ENCODE data around the gene ADIRF.
"Not testable (repeated sequence)": the region's sequence is repeated elsewhere in the genome, so short reads cannot be mapped to it uniquely, and the experiment has no call there.

The ADIRF gene

DNA sequence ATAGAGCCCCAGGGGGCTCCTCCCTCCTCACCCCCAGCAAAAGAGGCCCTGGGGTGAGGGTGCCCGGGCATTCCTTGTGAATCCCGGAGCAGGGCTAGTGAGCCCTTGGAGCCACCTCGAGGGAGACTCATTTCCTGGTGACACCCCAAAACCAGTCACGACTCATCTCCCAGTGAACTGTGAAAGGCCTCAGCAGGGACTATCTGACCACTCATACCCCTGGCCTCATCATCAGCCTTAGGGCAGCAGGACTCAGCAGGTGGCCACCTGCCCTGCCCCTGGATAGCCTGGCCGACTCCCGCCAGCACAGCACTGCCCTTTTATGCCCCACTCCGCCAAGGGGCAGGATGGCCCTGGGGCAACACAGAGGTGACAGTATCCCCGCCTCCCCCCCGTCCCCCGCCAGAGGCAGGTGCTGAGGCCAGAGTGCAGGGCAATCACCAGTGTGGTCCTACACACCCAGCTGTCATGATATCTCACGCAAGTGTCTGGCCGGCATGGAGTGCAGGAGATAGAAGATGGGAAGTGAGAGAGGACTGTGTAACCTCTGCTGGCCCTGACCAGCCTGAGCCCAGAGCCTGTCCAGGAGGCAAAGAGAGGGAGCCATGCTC, 6.7 kb upstream of the ADIRF start:
- no peak for DNase-seq

DNA sequence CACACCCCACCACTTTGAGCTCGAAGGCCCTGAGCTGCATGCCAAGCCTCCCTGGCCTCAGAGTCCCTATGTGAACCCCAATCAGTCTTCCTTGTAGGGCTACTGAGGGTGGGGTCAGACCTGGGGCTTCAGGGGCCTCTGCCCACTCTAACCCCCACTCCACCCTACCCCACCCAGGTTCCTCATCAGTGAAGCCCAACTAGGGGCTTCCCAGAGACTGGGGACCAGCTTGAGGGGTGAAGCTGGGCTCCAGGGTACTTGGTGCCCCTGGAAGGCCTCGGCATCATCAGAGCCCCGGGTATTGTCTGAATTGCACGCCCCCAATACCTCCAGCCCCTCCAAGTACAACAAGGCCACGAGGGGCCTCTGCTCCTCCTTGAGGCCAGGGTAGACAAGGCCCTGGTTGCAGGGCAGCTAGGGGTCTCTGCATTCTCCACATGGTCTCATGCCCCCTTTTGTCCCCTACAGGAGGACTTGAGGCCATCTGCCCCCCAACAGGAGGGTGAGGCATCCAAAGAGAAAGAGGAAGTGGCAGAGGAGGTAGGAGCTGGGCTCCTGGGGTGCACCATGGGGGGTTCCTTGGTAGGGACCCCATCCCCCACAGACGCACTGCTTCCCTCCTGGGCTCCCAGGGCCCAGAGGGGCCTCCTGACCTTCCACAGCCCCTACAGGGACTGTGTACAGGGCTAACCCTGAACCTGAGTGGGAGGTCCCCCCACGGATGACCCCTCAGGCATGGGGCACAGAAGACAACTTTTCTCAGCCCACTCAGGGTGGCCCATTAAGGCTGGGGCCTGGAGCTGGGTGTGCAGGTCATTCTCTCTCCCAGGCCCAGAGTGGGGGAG, 5.9 kb upstream of the ADIRF start:
- no peak for DNase-seq

DNA sequence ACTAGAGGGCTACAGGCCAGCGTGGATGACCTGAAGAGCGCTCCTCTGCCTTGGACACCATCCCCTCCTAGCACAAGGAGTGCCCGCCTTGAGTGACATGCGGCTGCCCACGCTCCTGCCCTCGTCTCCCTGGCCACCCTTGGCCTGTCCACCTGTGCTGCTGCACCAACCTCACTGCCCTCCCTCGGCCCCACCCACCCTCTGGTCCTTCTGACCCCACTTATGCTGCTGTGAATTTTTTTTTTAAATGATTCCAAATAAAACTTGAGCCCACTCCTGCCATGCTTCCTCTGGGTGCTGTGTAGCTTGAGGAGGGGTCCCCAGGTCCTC, 5.3 kb upstream of the ADIRF start:
- no peak for DNase-seq

DNA sequence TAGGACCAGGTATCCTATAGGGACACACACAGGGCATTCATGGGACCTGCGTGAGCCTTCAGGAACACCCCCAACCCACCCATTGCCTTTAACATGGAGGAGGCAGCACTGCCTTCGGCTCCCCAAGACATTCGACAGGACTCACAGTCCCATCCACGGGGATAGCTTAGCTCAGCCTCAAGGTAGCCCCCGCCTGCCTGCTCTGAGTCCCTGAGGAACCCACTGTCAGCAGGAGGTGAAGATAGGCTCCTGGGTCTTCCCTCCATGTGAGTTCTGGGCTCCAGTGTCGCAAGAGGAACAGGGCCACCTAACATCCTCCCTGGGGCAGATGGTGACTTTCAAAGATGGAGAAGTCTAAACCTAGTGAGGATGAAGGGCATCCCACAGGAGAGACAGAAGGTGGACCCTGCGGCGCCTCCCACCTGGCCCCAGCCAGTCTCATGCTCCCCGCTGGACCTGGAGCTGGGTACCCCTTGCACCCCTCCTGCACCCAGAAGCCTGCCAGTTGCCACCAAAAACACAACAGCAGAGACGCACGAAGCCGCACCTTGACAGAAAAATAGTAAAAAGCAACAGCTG, 4.9 kb upstream of the ADIRF start:
- no peak for DNase-seq

DNA sequence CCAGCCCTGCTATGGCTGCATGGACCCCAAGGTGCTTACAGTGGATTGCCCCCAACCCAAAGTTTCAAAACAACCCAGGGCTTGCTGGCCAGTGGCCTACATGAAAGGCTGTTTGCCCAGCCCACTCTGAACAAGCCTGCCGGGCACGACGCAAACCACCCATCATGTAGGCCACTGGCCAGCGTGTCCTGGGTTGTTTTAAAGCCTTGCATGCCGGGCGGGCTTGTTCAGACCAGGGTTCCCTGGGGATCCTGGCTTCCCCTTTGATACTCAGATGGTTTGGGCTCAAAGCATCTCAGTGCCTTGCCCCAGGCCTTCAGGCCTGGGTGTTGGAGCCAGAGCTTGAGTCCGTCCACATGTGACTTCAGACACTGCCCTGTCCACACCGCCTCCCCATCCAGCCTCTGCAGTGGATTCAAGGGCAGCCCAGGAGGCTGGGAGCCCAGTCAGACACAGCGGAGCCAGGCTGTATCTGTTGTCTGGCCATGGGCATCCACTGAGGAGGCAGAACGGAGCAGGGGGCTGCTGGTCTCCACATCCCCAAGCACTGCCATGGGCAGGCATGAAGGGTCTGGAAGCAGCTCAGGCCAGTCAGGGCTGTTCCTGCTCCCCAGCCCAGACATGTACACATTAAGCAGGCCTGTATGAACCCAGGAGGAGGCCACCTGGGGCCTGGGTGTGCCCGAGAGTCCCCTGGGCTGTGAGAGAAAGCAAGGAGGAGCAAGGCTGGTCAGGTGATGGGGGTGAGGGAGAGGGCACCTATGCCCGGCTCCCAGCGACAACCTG, 4.0 kb upstream of the ADIRF start:
- no peak for DNase-seq

DNA sequence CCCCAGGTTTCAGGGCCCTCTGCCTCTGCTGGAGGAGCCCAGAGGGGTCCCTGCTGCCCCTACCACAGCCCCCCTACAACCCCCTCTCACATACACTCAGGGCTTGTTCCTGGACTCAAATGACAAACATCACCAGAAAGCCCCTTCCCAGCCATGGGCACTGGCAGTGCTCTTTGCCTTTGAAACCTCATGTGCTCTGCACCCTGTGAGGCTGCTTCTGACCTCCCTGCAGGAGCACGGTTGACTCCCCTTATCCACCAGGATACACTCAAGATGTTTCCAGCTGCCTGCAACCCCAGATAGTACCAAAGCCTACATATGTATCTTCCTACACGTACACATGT, 3.5 kb upstream of the ADIRF start:
- no peak for DNase-seq

DNA sequence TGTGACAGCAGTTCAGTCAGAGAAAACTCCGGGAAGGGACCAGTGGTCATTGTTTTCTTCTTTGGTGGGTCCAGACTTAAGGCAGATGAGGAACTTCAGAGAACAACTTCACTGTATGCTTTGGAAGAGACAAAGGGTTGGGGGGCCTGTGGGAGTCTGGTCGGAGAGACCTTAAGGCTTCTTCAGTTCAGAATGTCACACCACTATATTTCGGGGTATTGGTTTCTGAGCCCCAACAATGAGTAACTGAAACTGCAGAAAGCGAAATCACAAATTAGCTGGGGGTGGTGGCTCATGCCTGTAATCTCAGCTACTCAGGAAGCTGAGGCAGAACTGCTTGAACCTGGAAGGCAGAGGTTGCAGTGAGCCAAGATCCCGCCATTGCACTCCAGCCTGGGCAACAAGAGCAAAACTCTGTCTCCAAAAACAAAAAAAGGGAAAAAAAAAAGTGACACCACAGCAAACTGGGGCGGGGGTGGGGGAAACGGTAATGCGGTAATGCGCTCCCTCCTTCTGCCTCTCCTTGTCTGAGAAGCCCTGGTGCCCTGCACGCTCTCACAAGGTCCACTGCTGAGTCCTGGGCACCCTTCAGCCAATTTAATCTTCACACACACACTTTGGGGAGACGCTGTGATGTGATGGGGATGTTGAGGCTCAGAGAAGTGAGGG, 2.2 kb upstream of the ADIRF start:
- no peak for DNase-seq

DNA sequence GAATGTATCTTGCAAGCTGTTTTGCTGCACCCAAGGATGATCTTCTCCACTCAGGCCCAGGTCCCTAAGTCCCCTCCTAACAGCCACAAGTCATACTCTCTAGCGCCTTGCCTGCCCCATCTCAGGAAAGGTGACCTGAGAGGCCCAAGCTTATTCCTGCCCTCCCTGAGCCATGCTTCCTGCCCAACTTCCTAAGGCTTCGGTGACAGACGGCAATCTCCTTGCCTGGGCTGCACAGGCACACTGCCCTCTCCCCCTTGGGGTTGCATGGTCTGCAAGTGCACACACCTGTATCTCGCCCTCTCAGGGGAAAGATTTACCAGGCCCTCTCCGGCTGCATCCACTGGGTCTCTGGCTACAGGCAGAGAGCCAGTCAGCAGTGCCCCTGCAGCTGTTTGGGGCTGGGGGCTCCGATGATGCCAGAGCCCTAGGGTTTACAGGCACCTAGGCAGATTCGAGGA, 771 bp upstream of the ADIRF start:
- no peak for DNase-seq

DNA sequence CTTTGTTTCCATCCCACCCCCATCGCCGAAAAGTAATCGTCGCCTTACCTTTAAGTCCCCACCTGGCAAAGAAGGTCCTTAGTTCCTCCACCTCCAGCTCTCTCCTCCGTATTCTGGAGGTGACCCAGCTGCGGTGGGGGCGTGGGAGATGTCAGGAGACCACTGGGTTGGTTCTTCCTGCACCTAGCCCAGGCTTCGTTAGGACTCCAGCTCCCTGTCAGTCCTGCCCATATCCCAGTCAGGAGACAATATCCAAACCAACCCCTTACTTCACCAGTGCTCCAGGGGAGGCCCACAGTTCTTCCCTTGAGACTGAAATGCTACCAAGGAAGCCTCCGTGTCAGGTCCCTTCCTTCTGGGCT, 693 bp downstream of the ADIRF start:
- DNase-seq, result no peak

DNA sequence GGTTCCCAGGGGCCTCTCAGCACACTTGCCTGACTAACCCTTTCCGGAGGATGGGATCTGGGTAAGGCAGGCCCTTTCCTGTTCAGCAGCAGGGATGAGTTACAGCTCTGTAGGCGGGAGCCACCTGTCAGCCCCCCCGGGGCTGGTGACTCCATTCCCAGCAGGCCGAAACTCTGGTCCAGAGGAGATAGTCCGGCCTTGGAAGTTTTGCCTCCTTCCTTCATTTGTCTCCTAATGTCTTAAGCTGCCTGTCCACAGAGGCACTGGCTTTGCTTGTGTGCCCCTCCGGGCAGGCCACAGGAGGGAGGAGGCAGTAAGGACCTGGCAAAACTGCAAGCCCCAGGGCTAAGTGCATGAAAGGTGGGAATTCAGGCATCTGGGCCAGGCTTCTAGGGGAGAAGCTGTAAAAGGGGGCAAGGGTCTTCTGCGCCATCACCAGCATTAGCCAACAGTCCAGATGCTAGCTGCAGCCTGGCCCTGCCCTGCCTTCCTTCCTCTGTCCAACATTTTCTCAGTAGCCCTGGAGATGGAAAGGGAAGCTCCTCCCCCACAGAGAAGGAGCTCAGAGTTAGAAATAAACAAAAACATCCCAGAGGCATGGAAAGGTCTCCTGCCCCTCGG, 1.2 kb downstream of the ADIRF start:
- DNase-seq, result no peak

DNA sequence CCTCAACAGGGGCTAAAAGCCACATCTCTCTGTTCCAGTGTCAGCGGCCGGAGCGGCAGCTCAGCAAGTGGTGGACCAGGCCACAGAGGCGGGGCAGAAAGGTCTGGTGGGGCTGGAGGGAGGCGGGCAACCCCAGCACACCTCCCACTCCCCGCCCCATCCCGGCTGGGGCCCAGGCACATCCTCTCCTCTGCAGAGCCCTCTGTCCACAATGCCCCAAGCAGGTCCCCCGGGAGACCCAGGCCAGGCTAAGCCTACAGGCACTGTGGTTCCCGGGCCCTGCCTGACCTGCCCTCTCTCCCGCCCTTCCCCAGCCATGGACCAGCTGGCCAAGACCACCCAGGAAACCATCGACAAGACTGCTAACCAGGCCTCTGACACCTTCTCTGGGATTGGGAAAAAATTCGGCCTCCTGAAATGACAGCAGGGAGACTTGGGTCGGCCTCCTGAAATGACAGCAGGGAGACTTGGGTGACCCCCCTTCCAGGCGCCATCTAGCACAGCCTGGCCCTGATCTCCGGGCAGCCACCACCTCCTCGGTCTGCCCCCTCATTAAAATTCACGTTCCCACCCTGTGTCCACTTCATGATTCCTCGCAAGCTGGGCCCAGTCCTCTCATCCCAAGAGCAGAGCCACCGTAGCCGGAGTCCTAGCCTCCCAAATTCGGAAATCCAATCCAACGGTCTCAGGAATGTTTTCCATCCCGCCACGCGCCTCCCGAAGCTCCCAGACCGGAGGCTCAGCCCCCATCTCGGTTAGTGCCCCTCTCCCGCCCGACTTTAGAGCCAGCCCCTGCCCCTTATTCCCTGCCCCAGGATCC, 2.1 kb downstream of the ADIRF start:
- DNase-seq, result no peak

DNA sequence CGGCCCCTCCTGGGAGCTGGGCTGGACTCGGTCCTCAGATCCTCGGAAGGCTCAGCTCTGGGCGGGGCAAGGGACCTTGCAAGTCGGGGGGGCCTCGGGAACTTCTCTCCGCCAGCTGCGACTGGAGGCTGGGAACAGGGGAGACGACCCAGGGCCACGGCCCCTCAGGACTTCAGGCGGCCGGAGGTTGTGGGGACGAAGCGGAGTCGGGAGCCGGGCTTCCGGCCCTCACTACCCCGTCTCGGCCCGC, 2.6 kb downstream of the ADIRF start:
- no peak for DNase-seq

DNA sequence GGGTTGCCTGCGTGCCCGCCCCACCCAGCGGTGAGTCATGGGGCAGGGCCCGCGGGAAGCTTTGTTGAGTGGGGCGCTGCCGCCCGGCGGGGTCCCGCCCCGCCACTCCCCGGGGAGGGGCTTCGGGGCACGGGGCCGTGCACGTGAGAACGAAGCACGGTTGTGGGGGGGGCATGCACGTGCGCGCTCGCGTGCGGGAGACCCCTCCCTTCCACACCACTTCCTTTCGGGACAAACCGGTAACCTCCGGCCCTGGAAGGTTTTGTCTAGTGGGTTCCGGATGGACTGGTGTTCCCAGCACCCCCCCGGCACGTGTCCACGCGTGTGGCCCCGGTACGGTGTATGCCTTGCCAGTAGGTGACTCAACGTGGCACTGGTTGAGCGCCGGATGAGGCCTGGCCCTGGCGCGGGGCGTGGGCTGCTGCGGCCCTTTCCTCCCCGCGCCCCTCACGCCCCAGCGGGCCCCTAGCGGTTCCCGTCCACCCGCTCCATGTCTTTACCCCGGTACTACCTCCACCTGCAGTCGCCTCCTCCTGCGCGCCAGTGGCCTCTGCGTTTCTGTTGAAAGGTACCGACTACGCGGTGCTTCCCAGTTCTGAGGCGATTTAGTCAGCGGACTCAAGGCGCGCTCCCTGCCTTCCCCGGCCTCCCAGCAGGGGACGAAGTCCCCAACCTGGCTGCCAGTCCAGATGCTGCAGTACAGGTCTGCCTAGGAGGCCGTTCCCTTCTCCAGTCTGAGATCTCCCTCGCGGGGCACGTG, 3.1 kb downstream of the ADIRF start:
- peak; percentile 65 for DNase-seq

DNA sequence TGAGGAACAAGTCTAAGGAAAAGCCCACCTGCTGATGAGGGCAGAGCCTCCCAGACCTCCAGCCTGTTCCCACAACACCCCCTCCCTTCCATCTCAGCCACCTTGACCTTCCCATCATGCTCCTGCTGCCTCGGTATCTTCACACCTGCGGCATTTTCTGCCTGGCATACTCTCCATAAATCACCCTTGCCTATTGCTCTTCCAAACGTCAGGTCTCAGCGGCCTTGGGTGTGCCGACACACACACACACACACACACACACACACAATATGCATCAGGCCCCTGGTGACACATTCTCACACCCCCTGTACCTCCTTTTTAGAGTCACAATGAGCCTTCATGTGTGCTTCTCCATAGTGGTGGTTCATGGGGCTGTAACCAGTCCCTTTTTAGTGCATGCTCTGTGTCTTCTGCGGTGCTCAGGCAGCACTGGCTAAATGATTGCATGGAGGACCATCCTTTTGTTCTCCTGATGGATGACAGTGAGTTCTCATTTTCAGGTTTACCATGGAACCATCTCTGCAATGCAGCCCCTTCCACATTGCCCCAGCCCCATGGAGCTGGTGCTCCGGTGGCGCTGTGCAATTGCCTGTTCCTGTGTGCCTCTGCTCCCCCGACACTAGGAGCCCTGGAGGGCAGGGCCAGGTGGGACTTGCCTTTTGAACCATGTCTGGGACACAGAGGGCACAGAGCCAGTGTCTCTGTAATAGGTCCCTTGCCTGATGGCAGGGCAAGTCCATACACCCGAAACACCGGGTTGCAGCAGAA, 4.5 kb downstream of the ADIRF start:
- DNase-seq, result no peak

DNA sequence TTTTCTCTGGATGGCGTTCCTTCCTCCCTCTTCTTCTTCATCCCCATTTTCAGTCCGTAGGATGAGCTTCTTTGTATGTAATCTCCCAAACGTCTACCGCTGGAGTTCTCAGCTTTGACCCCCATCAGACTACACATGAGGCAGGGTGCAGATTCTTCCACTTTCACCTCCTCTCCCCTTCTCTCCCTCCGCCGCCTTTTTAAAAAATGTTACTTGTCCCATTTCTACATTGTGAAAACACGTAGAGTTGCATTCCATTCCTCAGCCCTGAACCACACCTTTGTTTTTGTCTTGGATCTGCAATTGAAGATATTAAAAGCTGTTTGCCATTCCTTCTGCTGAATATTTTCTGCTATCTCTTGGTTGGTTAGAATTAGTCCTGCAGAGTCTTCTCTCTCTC, 6.2 kb downstream of the ADIRF start:
- DNase-seq, result no peak

DNA sequence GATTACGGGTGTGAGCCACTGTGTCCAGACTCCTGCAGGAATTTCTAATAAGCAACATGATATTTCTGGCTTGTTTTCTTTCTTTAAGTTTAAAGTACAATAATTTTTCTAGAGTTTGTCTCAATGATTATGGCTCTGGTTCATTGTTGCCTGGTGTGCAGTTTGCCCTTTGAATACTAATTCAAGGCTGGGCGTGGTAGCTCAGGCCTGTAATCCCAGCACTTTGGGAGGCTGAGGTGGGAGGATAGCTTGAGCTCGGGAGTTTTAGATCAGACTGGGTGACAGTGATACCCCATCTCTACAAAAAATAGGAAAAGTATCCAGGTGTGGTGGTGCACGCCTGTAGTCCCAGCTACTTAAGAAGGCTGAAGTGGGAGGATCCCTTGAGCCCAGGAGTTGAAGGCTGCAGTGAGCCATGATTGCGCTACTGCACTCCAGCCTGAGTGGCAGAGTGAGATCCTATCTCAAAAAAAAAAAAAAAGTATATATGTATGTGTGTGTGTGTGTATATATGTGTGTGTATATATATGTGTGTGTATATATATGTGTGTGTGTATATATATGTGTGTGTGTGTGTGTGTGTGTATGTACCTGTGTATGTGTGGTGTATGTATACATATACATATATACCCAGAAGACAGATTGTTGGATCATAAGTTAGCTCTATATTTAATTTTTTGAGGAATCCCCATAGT, 8.2 kb downstream of the ADIRF start:
- no peak for DNase-seq

DNA sequence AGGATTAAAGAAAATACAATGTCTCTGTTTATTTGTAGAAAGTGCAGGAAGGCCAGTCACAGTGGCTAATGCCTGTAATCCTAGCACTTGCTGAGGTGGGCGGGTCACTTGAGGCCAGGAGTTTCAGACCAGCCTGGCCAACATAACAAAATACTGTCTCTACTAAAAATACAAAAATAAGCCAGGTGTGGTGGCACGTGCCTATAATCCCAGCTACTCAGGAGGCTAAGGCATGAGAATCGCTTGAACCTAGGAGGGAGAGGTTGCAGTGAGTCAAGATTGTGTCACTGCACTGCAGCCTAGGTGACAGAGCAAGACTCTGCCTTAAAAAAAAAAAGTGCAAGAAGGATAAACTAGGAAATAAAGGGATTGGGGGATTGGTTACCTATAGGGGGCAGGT, 10.2 kb downstream of the ADIRF start:
- DNase-seq, result not testable (repeated sequence)

DNA sequence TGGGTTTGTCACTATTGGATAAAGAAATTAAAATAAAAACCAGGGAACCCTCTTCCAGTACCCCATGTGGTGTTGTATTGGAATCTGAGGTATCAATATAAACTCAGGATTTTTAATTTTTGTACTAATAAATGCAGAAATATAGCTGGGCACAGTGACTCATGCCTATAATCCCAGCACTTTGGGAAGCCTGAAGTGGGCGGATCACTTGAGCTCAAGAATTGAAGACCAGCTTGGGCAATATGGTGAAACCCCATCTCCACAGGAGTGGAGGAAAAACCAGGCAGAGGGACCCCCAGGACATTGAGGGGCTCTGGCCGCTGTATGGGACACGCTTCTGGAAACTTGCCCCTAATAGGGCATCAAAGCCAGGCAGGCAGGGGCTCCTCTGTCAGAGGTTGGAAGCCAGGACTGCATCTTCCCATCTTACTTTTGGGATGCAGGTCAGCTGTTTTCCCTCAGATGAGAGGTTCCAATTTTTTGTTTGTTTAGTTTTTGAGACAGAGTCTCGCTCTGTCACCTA, 11.1 kb downstream of the ADIRF start:
- no peak for DNase-seq

DNA sequence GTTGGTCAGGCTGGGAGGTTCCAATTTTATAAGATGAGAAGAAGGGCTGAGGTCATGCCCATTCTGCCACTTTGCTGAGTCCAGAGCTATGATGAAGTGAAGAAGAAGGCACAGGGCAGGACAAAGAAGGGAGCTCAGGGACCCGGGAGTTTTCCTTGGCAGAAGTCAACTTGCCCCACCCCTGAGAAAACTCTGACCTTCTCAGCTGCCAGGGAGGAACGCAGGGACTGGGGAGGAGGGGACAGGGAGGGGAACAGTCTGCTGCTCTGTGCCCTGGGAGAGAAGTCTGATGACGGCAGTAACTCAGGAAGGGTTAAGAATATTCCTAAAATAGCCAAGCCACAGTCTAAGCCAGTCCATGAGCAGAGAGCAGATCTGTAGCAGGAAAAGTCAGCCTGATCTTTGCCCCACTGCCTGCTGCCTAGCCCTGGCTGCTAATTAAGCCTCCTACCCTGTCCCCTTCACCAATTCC, 11.7 kb downstream of the ADIRF start:
- no peak for DNase-seq

DNA sequence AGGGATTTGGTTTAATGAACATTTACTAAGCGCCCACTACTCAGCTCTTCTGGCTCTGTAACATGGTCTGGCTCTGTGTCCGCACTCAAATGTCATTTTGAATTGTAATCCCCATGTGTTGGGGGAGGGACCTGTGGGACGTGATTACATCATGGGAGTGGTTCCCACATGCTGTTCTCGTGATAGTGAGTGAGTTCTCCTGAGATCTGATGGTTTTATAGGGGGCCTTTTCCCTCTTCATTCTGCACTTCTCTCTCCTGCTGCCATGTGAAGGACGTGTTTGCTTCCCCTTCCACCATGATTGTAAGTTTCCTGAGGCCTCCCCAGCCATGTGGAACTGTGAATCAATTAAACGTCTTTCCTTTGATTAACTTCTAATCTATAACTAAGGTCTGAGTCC, 12.7 kb downstream of the ADIRF start:
- not testable (repeated sequence) for DNase-seq
